Activated T-cell treated with anti-CD3 and anti-CD28 coated beads for 1 hour (primary cell): Measurements from ENCODE around the gene RNLS.

ENCODE experiments used
- DNase-seq: peaks from one replicate; pipeline ENCODE4 v3.0.0-alpha.2; 2020; ENCODE audit warnings: low read depth

RNLS gene

DNA sequence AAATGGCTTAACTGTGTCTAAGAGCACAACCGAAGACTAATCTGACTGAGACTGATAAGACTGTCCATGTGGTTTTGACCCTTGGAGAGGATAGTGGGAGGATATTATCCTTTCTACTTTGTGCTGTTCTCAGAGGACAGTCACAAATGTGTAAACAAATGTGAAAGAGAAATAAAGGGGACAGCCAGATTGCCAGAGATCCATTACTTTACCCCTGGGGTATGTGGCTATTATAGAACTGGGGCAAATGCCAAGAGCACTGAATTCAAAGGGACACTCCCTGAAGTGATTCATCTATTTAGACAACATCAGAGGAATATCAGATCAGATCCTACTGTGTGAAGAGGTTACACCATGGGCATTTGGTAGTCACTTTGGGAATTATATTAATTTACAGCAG lies 154.7 kb downstream of the RNLS start:
- no peak for DNase-seq

- DNase-seq: no peak
Measured at GRCh38 chr10:88427024-88427423, 156.1 kb downstream of the RNLS start.

- DNase-seq: no peak
Measured at GRCh38 chr10:88424881-88425280, 158.2 kb downstream of the RNLS start.

- no peak for DNase-seq
Measured at GRCh38 chr10:88423732-88424131, 159.4 kb downstream of the RNLS start.

GRCh38 chr10:88421590-88421989 lies 161.5 kb downstream of the RNLS start:
- DNase-seq: no peak

DNA sequence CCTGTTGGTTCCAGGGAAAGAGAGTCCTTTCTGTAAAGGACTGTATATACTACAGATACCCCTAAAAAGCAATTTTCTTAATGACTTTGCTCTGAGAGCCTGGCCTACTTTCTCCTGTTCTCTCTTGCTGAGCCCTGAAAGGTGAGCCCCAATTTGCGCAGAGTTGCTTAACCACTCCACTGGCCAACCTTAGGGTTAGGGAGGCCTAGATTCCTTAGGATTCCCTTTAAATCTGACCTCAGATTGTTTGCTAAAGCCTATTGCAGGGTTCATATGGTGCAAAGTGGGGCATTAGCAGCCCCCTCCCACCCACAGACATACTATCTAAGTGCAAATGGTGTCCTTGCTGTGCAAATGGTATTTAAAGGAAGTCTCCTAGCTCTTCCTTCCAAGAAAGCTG lies 164.2 kb downstream of the RNLS start:
- DNase-seq: no peak

DNA sequence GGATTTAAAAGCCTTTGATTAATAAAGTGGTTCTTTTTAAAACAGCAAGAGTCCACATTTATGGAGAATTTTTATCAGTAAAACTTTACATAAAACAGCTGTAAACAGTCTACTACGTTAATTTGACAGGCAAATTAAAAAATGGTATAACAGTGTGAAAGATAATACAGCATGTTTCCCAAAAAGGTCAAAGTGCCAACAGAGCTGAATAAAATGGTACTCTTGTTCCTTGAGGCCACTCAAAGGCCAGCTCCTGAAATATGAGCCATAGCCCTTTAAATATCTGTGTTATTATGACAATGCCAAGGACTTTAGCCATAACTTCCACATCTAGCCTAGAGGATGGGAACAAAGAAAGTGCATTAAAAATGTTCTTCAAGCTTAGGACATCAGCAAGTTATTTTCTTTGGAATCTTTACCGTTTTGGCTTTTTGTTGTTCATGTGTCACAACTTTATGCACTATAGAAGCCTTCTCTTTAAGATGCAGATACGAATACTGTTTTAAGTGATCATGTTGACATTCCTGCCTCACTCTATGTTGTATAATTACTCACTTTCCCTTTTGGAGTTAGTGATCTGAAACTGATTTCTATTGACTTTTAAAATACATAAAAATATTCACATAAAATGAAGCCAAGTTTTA lies 165.6 kb downstream of the RNLS start:
- DNase-seq: no peak

DNA sequence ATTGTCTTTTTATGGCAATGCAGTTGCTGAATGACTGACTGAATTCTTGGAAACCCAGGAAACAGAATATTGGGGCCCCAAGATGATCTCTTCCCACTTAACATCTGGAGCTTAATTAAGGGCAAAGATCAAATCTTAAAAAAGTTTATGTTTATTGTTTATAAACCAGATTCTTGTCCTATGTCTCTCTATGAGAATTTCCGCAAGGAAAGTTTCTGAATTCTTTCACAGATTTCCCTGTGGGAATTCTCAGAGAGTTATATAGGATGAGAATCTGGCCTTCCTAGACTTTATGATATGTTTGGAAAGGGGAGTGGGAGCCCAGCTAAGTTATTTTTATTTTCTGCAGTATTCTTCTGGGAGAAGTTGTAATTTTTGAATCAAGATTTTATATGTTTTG lies 166.3 kb downstream of the RNLS start:
- no peak for DNase-seq

DNA sequence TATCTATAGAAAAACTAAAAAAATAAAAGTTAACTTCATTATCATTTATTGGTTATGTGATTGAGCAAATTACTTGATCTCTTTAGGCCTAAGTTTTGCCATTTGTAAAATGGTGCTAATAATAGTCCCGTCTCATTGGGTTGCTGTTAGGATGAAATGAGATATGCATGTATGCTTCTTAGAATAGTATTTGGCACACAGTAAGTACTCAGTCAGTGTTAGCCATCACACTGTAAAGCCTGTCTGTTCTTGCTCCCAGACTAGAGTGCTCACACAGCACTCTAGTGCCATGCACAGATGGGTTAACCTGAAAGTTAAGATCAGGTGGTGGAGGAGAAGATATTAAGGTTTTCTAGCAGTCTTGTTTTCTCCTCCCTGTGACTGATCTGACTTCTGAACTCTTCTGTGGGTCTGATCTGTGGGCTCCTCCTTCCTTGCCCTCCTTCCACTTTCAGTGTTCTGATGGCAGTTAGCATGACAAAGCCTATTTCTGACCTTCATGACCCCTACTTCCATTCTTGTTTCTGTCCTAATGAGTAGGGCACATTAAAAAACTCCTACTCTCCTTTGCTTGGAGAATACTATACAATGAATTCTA lies 167.5 kb downstream of the RNLS start:
- DNase-seq: no peak

DNA sequence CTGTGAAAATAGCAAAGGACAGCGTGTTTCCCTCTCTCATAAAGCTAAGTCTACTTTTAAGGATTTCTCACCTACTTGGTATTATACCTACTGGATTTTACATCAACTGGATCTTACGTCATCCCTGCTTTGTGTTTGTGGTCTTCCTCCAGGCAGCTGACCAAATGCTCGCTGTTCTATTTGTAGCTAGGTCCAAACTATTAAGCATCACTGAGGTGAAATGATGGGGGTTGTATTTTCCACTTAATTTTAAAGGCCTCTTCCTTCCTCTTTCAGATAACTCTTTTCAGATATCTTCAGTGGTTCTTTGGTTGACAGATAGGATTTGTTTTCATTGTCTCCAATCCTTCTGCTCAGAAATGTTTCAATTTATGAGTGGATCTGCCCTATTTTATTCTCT lies 169.7 kb downstream of the RNLS start:
- DNase-seq: no peak

- DNase-seq: no peak
Measured at GRCh38 chr10:88411772-88412349, 171.3 kb downstream of the RNLS start.

GRCh38 chr10:88409824-88410223 lies 173.3 kb downstream of the RNLS start:
- DNase-seq: no peak

GRCh38 chr10:88409236-88409635 lies 173.9 kb downstream of the RNLS start:
- DNase-seq: no peak

DNA sequence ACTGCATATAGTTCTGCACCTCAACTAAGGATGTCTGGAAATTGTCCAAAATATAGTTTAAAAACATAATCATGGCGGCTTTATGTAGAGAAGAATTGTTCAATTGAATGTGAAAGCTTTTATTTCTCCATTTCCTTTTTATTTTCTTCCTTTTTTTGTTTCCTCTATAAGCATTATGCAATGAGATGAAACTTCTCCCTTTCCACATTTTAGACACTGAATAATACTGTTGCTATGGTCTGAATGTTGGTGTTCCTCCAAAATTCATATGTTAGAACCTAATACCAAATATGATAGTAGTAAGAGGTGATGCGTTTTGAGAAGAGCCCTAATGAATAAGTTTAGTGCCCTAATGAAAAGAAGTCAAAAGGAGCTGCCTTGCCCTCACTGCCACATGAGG lies 175.0 kb downstream of the RNLS start:
- no peak for DNase-seq

DNA sequence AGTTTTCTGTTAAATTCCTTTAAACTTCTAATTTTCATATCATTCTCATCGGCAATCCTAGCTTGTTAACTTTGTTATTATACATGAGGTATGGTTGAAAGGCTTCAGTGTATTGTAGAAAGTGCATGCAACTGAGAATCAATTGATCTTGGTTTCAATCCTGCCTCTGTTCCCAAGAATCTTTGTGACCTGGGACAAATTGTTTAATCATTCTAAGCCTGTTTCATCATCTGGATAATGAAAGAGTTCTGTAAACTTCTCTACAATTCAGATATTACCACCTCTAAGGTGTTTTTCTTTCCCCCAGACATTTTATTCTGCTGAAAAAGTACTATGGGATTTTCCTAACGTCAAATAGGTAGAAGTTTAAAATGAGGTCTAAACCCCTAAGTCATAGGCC lies 179.0 kb downstream of the RNLS start:
- DNase-seq: no peak

DNA sequence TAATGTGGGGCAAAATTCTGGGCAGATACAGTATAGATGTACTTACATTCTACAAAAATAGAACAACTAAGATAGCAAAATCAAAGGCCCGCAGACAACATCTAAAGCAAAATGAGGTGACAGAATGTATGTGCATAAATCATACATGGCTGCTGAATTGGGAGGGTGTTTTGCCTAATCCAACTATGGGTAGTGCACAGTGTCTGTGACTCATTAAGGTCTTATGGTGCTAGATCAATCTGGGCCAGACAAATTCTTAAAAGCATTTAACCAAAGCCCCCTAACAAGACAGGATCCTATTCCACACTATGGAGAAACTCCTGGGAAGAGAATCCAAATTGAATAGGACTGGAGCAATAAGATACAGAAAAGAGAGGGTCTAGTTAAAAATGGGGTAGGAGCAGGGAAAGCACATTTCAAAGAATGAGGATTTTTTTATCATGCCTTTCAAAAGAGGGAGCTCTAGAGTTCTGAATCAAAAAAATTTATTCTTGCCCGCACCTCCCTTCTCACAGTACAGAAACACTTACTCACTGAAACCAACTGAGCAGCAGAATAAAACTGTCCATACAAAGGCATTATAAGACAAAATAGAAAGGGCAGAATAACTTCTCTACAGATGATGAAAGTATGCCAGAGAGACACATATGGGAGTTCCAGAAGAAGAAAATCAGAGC lies 181.3 kb downstream of the RNLS start:
- no peak for DNase-seq

GRCh38 chr10:88399240-88399639 lies 183.9 kb downstream of the RNLS start:
- DNase-seq: no peak

DNA sequence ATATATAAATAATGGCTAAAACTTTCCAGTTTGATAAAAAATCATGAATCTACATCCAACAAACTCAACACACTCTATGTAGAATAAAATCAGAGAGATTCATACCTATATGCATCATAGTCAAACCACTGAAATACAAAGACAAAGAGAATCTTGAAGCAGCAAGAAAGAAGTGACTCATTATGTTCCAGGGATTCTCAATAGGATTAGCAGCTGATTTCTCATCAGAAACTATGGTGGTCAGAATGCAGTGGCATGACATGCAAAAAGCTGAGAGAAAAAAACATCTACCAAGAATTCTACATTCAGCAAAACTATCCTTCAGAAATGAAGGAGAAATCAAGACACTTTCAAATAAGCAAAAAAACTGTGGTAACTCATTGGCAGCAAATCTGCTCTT lies 187.4 kb downstream of the RNLS start:
- DNase-seq: no peak

DNA sequence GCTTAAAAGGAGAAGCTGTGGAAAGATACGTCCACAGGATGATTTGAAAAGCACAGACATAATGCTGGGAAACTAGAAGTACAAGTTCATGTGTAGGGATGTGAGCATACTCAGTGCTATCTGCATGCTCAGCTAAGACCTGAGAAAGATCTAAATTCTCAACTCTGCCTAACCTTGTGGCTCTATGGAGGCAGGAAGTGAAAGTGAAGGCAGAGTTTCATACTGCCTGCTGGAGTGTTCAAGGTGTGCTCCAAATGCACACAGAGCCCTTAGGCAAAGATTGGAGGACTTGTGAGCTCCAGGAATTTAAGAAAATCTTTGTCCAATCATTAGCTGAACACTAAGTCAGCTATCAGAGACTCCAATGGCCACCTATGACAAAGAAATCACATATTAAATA lies 190.9 kb downstream of the RNLS start:
- DNase-seq: no peak

GRCh38 chr10:88390041-88390440 lies 193.1 kb downstream of the RNLS start:
- no peak for DNase-seq

- DNase-seq: no peak
Measured at GRCh38 chr10:88389456-88389855, 193.7 kb downstream of the RNLS start.

GRCh38 chr10:88388324-88388723 lies 194.8 kb downstream of the RNLS start:
- DNase-seq: no peak
